Calu3 (cell line): ENCODE results near the gene GRIK4. TPM values are rescaled to one million over a fixed set of nuclear protein-coding genes. Genes with fewer than 3 reads are reported as not detected.

Experiments used
- BruUV-seq: library from RNA; stranded (reverse); fragments of 400-500 nt; replicated peaks from 2 replicates; lab custom pipeline; 2021; lab: Mats Ljungman, UMichigan
- CTCF ChIA-PET: fragments of 300-600 bp; sonication (Branson Sonifier 250); formaldehyde crosslinking; loops from one replicate; lab custom pipeline; 2022; ENCODE audit warnings: antibody characterized with exemption; lab: Charles Lee
- DNase-seq: peaks from one replicate; pipeline ENCODE4 v3.0.0; 2022
- H3K27ac Mint-ChIP-seq: one replicate; pipeline ENCODE4 v1.8.0; 2022; ENCODE audit warnings: mixed read lengths; ENCODE audit not compliant: unreplicated experiment
- H3K27me3 Mint-ChIP-seq: one replicate; pipeline ENCODE4 v1.8.0; 2022; ENCODE audit warnings: mixed read lengths; ENCODE audit not compliant: unreplicated experiment
- H3K36me3 Mint-ChIP-seq: one replicate; pipeline ENCODE4 v1.8.0; 2022; ENCODE audit warnings: mild to moderate bottlenecking, moderate library complexity, mixed read lengths; ENCODE audit not compliant: insufficient read depth, unreplicated experiment
- H3K4me1 Mint-ChIP-seq: one replicate; pipeline ENCODE4 v1.8.0; 2022; ENCODE audit warnings: mild to moderate bottlenecking, low read depth, mixed read lengths; ENCODE audit not compliant: unreplicated experiment
- H3K4me3 Mint-ChIP-seq: one replicate; pipeline ENCODE4 v1.8.0; 2022; ENCODE audit warnings: mild to moderate bottlenecking, low read depth, moderate library complexity, mixed read lengths; ENCODE audit not compliant: unreplicated experiment
- H3K9me3 Mint-ChIP-seq: one replicate; pipeline ENCODE4 v1.8.0; 2022; ENCODE audit warnings: low read depth, mixed read lengths; ENCODE audit not compliant: unreplicated experiment
- CTCF ChIP-seq: fragments of 200-600 bp; IDR thresholded peaks from one replicate; pipeline ENCODE4 v1.8.0; 2022; ENCODE audit warnings: antibody characterized with exemption; ENCODE audit not compliant: unreplicated experiment
- intact Hi-C: fragments of 100-400 bp; cut with micrococcal nuclease; formaldehyde crosslinking; loops from one replicate; pipeline ENCODE4 v1.10.0; 2022; ENCODE audit not compliant: unreplicated experiment
- total RNA-seq: library from RNA; stranded (reverse); gene quantifications from 2 replicates; pipeline ENCODE4 v1.2.3, GENCODE V29; 2022

GRIK4 gene
- total RNA-seq, 1 experiment from 2014 or later = not detected

GRCh38 chr11:120919045-120919444 lies 407.5 kb downstream of the GRIK4 start:
- Mint-ChIP-seq H3K27me3 (peaks cover 74% of the 10 kb centered on the region), H3K36me3 (no peaks in the 10 kb centered on the region), H3K4me3 (no peak overlapping the region), H3K9me3 (no peaks in the 10 kb centered on the region), H3K4me1 (no peaks in the 10 kb centered on the region), H3K27ac (no peak overlapping the region)
- no peak for DNase-seq
- intact Hi-C loops = no loop called here
- BruUV-seq = no TSS peak
- CTCF ChIA-PET = no interaction called here
- TF ChIP-seq CTCF = no peak

- DNase-seq = no peak
- no peak for TF ChIP-seq CTCF
- CTCF ChIA-PET = no interaction called here
Measured at GRCh38 chr11:120919566-120919965, 408.0 kb downstream of the GRIK4 start.

GRCh38 chr11:120923866-120924508 lies 412.4 kb downstream of the GRIK4 start:
- Mint-ChIP-seq H3K36me3 (no peaks in the 10 kb centered on the region), H3K27me3 (peaks cover 45% of the 10 kb centered on the region), H3K9me3 (no peaks in the 10 kb centered on the region), H3K4me3 (no peak overlapping the region), H3K4me1 (no peaks in the 10 kb centered on the region), H3K27ac (no peak overlapping the region)
- CTCF ChIA-PET = no interaction called here
- TF ChIP-seq CTCF = no peak
- intact Hi-C loops = no loop called here
- no peak for DNase-seq
- no TSS peak for BruUV-seq

More at GRCh38 chr11:120919566-120919965, 408.0 kb downstream of the GRIK4 start:
- Mint-ChIP-seq H3K27me3 (peaks cover 69% of the 10 kb centered on the region), H3K27ac (no peak overlapping the region), H3K36me3 (no peaks in the 10 kb centered on the region), H3K9me3 (no peaks in the 10 kb centered on the region), H3K4me1 (no peaks in the 10 kb centered on the region), H3K4me3 (no peak overlapping the region)
- BruUV-seq = no TSS peak
- intact Hi-C loops = no loop called here

GRCh38 chr11:120925944-120926343 lies 414.4 kb downstream of the GRIK4 start:
- intact Hi-C loops = no loop called here
- Mint-ChIP-seq H3K27me3 (peaks cover 36% of the 10 kb centered on the region), H3K9me3 (no peaks in the 10 kb centered on the region), H3K4me1 (no peaks in the 10 kb centered on the region), H3K36me3 (no peaks in the 10 kb centered on the region), H3K4me3 (no peak overlapping the region), H3K27ac (no peak overlapping the region)
- no TSS peak for BruUV-seq
- TF ChIP-seq CTCF = no peak
- CTCF ChIA-PET = no interaction called here
- DNase-seq = no peak
